ENCODE results near the gene ARHGAP25. TPM values are rescaled to one million over a fixed set of nuclear protein-coding genes. Genes with fewer than 3 reads are reported as not detected.

ARHGAP25 gene
- total RNA-seq, 2 donors from 2014 or later: 4.2 to 6.6 TPM

DNA sequence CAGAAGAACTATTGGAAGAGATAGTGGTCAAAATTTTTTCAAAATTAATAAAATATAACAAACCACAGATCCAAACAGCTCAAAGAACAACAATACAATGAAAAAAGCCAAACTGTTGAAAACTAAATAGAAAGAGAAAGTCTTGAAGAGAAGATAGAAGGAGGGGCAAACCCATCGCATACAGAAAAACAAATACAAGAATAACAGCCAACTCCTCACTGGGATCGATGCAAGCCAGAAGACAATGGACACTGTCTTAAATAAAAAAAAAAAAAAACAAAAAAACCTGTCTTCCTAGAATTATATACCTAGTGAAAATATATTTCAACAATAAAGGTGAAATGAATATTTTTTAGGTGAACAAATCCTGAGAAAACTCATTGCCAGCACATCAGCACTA, 34.1 kb upstream of the ARHGAP25 start:
- Histone ChIP-seq H3K4me1 (no peaks in the 10 kb centered on the region), H3K4me3 (no peak overlapping the region), H3K36me3 (replicated peaks in 1 of 2; ENCODE audit: insufficient read depth in 1 of 2, low read depth in 2 of 2) (no peaks in the 10 kb centered on the region), H3K27ac (no peak overlapping the region), H3K9me3 (no peaks in the 10 kb centered on the region), H3K27me3 (no peaks in the 10 kb centered on the region)
- no peak for TF ChIP-seq POLR2A (IDR thresholded peaks at IDR 0.05)
- intact Hi-C loops (cut with DNase I): no loop called here
- DNase-seq (no peak), ATAC-seq (no peak)
- WGBS, 2 donors: 92 to 95% methylated on average over 2 of the region's 2 CpGs

DNA sequence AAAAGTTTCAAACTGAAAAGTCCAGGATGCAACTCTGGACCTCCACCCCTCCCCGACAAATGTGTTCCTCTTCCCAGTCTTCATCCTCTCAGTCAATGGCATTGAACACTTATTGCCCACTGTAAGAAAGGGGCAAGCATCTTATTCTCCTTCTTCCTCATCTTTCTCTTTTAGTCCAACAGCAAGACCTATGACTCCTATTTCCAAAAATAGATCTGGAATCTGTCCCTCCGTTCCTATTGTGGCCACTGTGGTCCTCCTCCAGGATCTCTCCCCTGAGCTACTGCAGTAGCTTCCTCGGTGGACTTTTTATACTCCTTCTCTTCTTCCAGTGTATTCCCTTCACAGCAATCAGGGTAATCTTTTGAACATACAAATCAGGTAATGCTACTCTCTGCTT, 28.0 kb upstream of the ARHGAP25 start:
- no peak for TF ChIP-seq POLR2A (IDR thresholded peaks at IDR 0.05)
- TF ChIP-seq, protein P1, sequence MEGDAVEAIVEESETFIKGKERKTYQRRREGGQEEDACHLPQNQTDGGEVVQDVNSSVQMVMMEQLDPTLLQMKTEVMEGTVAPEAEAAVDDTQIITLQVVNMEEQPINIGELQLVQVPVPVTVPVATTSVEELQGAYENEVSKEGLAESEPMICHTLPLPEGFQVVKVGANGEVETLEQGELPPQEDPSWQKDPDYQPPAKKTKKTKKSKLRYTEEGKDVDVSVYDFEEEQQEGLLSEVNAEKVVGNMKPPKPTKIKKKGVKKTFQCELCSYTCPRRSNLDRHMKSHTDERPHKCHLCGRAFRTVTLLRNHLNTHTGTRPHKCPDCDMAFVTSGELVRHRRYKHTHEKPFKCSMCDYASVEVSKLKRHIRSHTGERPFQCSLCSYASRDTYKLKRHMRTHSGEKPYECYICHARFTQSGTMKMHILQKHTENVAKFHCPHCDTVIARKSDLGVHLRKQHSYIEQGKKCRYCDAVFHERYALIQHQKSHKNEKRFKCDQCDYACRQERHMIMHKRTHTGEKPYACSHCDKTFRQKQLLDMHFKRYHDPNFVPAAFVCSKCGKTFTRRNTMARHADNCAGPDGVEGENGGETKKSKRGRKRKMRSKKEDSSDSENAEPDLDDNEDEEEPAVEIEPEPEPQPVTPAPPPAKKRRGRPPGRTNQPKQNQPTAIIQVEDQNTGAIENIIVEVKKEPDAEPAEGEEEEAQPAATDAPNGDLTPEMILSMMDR (IDR thresholded peaks at IDR 0.05): no peak
- no peaks in the 10 kb centered on the region for H3K27me3 ChIP-seq
- no peaks in the 10 kb centered on the region for H3K36me3 ChIP-seq (replicated peaks in 1 of 2; ENCODE audit: insufficient read depth in 1 of 2, low read depth in 2 of 2)
- WGBS, 2 donors: 62 to 73% methylated on average over 3 of the region's 3 CpGs
- H3K27ac ChIP-seq: no peak overlapping the region
- H3K4me1 ChIP-seq: no peaks in the 10 kb centered on the region
- DNase-seq (no peak), ATAC-seq (no peak)
- H3K9me3 ChIP-seq: no peaks in the 10 kb centered on the region
- no peak overlapping the region for H3K4me3 ChIP-seq
- intact Hi-C loops (cut with DNase I): no loop called here

DNA sequence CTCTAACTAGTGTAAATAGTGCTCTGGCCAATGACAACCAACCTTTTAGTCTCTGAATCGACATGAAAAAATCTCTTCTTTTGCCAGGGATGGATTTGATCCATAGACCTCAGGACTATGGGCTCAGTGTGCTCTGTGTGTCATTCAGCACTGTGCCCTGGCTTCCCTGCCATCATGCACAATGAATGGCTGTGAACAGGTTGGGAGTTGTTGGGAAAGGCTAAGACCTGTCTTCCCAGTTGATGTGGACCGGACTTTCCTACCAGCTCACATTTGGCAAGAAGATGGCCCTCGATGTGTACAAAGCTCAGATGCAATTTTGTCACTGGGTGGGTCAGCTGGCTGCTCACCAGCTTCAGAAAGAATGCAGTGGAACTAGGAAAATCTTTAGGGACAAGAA, 26.0 kb upstream of the ARHGAP25 start:
- H3K27ac ChIP-seq: no peak overlapping the region
- no peaks in the 10 kb centered on the region for H3K36me3 ChIP-seq (replicated peaks in 1 of 2; ENCODE audit: insufficient read depth in 1 of 2, low read depth in 2 of 2)
- intact Hi-C loops (cut with DNase I): no loop called here
- no peak overlapping the region for H3K4me3 ChIP-seq
- ATAC-seq: no peak
- no peak for DNase-seq
- H3K27me3 ChIP-seq: no peaks in the 10 kb centered on the region
- WGBS, 2 donors: 50% methylated on average over 3 of the region's 3 CpGs
- TF ChIP-seq POLR2A (IDR thresholded peaks at IDR 0.05): no peak
- TF ChIP-seq, protein P1 (IDR thresholded peaks at IDR 0.05): no peak
- no peaks in the 10 kb centered on the region for H3K4me1 ChIP-seq
- no peaks in the 10 kb centered on the region for H3K9me3 ChIP-seq

DNA sequence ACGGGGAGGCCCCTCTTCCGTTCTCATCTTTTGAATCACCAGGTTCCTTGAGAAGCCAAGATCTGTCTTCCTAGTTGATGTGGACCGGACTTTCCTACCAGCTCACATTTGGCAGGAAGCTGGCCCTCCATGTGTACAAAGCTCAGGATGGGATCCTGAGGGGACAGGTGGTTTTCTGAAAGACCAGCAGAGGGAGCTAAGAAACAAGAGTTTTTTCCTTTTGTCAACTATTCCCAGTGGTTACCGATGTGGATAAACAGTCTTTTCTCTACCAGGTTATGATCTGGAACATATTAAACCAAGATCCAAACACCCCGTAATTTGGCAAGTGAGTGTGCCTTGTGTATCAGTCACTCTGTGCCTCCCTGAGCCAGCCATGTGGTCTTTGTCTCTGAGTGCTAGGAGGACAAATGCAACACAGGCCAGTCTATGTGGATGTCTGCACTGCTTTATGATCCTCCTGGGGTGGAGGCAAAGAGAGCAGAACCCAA, 25.1 kb upstream of the ARHGAP25 start:
- peak in 1 of 4 donors; percentile 27 for DNase-seq

DNA sequence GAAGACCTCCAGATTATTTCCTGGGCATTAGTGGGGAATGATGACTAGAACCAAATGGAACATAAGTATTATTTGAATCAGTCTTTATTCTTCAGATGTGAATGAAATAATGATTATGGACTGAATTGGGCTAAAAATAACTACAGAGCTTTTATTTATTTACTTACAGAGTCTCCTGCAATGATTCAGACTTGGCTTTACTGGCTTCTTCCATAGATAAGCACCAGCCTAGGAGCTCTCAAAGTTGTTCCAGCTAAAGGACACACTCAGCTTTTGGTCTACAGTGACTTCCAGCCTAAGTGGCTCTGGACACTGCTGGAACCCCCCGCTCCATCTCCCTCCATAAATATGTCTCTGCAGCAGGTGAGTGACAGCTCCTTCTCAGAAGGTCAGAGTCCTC, 24.3 kb upstream of the ARHGAP25 start:
- Histone ChIP-seq H3K36me3 (replicated peaks in 1 of 2; ENCODE audit: insufficient read depth in 1 of 2, low read depth in 2 of 2) (no peaks in the 10 kb centered on the region), H3K27ac (no peak overlapping the region), H3K4me3 (no peak overlapping the region), H3K4me1 (no peaks in the 10 kb centered on the region), H3K27me3 (no peaks in the 10 kb centered on the region), H3K9me3 (no peaks in the 10 kb centered on the region)
- DNase-seq (no peak), ATAC-seq (no peak)
- 38 to 50% methylated on average over 1 of the region's 1 CpG for WGBS, 2 donors
- no peak for TF ChIP-seq POLR2A (IDR thresholded peaks at IDR 0.05)
- TF ChIP-seq, protein P1 (IDR thresholded peaks at IDR 0.05): no peak
- intact Hi-C loops (cut with DNase I): no loop called here

More for the DNA sequence above, 25.1 kb upstream of the ARHGAP25 start:
- WGBS, 2 donors: 2 to 6% methylated on average over 5 of the region's 5 CpGs
- ATAC-seq: peak; percentile 74
- intact Hi-C loops (cut with DNase I): no loop called here
- H3K27me3 ChIP-seq: no peaks in the 10 kb centered on the region
- no peaks in the 10 kb centered on the region for H3K4me1 ChIP-seq
- H3K36me3 ChIP-seq (replicated peaks in 1 of 2; ENCODE audit: insufficient read depth in 1 of 2, low read depth in 2 of 2): no peaks in the 10 kb centered on the region
- no peaks in the 10 kb centered on the region for H3K9me3 ChIP-seq
- TF ChIP-seq, protein P1 (IDR thresholded peaks at IDR 0.05): peak; percentile 53 to 73 (median 63)
- TF ChIP-seq POLR2A (IDR thresholded peaks at IDR 0.05): no peak
- no peak overlapping the region for H3K27ac ChIP-seq
- no peak overlapping the region for H3K4me3 ChIP-seq

Data from body of pancreas (tissue), 4 donors.